Measurements from ENCODE around the gene KIF1A. TPM values are rescaled to one million over a fixed set of nuclear protein-coding genes. Genes with fewer than 3 reads are reported as not detected.

The KIF1A gene
- total and polyA plus RNA-seq, 2 donors = 1.2 to 5.2 TPM

GRCh38 chr2:240836781-240837467 is 16.9 kb upstream of the KIF1A start:
- Histone ChIP-seq H3K27ac (ENCODE audit: low read depth) (no peak overlapping the region), H3K4me3 (ENCODE audit: low read depth, low read length) (no peak overlapping the region), H3K36me3 (ENCODE audit: insufficient read depth) (no peaks in the 10 kb centered on the region), H3K4me1 (ENCODE audit: insufficient read depth) (no peaks in the 10 kb centered on the region)
- DNase-seq (ENCODE audit: extremely low spot score) = no peak
- WGBS = 33% methylated on average over 17 of the region's 17 CpGs

- H3K27ac ChIP-seq (ENCODE audit: low read depth) = no peak overlapping the region
- no peak overlapping the region for H3K4me3 ChIP-seq (ENCODE audit: low read depth, low read length)
- no peaks in the 10 kb centered on the region for H3K4me1 ChIP-seq (ENCODE audit: insufficient read depth)
- WGBS = 76% methylated on average over 9 of the region's 9 CpGs
- no peaks in the 10 kb centered on the region for H3K36me3 ChIP-seq (ENCODE audit: insufficient read depth)
- DNase-seq (ENCODE audit: extremely low spot score) = no peak
Observed at GRCh38 chr2:240835528-240835927, 15.5 kb upstream of the KIF1A start.

DNA sequence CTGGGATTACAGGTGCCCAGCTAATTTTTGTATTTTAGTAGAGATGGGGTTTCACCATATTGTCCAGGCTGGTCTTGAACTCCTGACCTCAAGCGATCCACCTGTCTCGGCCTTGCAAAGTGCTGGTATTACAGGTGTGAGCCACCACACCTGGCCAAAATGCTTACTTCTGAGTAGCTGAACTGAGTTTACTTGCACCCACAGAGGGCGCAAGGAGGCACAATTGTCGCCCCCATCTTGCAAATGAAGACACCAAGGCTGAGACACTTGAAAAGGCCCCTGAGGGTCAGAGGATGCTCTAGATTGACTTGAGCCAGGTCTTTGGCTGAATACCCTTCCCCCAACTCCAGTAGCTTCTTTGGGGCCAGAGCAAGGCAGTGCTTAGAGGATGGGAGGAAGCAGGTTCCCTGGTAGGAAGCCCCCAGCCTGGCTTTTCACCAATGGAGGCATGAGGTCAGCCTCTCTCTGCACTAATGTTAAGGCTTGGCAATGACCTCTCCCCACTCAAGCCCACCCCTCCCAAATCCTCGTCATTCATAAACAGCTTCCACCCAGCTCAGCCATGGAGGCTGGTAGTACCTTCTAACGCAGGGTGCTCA is 14.5 kb upstream of the KIF1A start:
- DNase-seq (ENCODE audit: extremely low spot score) = no peak
- WGBS = 87% methylated on average over 6 of the region's 6 CpGs
- Histone ChIP-seq H3K4me1 (ENCODE audit: insufficient read depth) (no peaks in the 10 kb centered on the region), H3K27ac (ENCODE audit: low read depth) (no peak overlapping the region), H3K4me3 (ENCODE audit: low read depth, low read length) (no peak overlapping the region), H3K36me3 (ENCODE audit: insufficient read depth) (no peaks in the 10 kb centered on the region)

- Histone ChIP-seq H3K4me3 (ENCODE audit: low read depth, low read length) (no peak overlapping the region), H3K4me1 (ENCODE audit: insufficient read depth) (no peaks in the 10 kb centered on the region), H3K36me3 (ENCODE audit: insufficient read depth) (no peaks in the 10 kb centered on the region), H3K27ac (ENCODE audit: low read depth) (no peak overlapping the region)
- no peak for DNase-seq (ENCODE audit: extremely low spot score)
- 76% methylated on average over 8 of the region's 8 CpGs for WGBS
Observed at GRCh38 chr2:240833724-240834285, 13.8 kb upstream of the KIF1A start.

- no peak overlapping the region for H3K4me3 ChIP-seq (ENCODE audit: low read depth, low read length)
- DNase-seq (ENCODE audit: extremely low spot score) = no peak
- H3K36me3 ChIP-seq (ENCODE audit: insufficient read depth) = no peaks in the 10 kb centered on the region
- H3K27ac ChIP-seq (ENCODE audit: low read depth) = no peak overlapping the region
- no peaks in the 10 kb centered on the region for H3K4me1 ChIP-seq (ENCODE audit: insufficient read depth)
- 79% methylated on average over 13 of the region's 13 CpGs for WGBS
Observed at GRCh38 chr2:240832921-240833494, 13.0 kb upstream of the KIF1A start.

- H3K27ac ChIP-seq (ENCODE audit: low read depth) = no peak overlapping the region
- 2% methylated on average over 54 of the region's 54 CpGs for WGBS
- peak; percentile 65 for DNase-seq (ENCODE audit: extremely low spot score)
- H3K4me3 ChIP-seq (ENCODE audit: low read depth, low read length) = no peak overlapping the region
- H3K4me1 ChIP-seq (ENCODE audit: insufficient read depth) = no peaks in the 10 kb centered on the region
- H3K36me3 ChIP-seq (ENCODE audit: insufficient read depth) = no peaks in the 10 kb centered on the region
Observed at GRCh38 chr2:240832205-240832727, 12.2 kb upstream of the KIF1A start.

- no peaks in the 10 kb centered on the region for H3K36me3 ChIP-seq (ENCODE audit: insufficient read depth)
- H3K4me1 ChIP-seq (ENCODE audit: insufficient read depth) = no peaks in the 10 kb centered on the region
- H3K4me3 ChIP-seq (ENCODE audit: low read depth, low read length) = no peak overlapping the region
- no peak for DNase-seq (ENCODE audit: extremely low spot score)
- WGBS = 13% methylated on average over 27 of the region's 27 CpGs
- H3K27ac ChIP-seq (ENCODE audit: low read depth) = no peak overlapping the region
Observed at GRCh38 chr2:240831594-240832204, 11.7 kb upstream of the KIF1A start.

DNA sequence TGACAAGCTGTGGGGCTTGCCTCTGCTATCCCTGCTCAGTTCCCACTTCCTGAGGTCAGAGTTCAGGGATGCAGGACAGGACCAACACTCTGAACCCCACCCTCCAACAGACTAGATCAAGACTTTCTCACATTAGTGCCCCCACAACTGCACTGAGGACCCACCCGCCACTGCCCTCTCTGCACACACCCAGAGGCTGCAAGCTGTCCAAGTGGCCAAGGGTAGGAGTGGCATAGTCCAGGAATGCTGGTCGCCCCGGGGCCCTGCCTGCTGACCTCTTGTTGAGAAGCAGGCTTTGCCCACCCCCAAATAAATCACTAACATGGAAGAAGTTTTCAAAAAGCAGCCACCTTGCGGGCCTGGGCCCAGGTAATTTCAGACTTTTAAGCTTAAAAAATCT is 5.5 kb upstream of the KIF1A start:
- no peaks in the 10 kb centered on the region for H3K4me1 ChIP-seq (ENCODE audit: insufficient read depth)
- H3K36me3 ChIP-seq (ENCODE audit: insufficient read depth) = no peaks in the 10 kb centered on the region
- no peak for DNase-seq (ENCODE audit: extremely low spot score)
- 73% methylated on average over 4 of the region's 4 CpGs for WGBS
- H3K27ac ChIP-seq (ENCODE audit: low read depth) = no peak overlapping the region
- no peak overlapping the region for H3K4me3 ChIP-seq (ENCODE audit: low read depth, low read length)

- no peak for DNase-seq (ENCODE audit: extremely low spot score)
- WGBS = 80% methylated on average over 15 of the region's 15 CpGs
Observed at GRCh38 chr2:240823449-240824336, 3.7 kb upstream of the KIF1A start.

GRCh38 chr2:240822280-240822847 is 2.3 kb upstream of the KIF1A start:
- WGBS = 66% methylated on average over 4 of the region's 4 CpGs
- Histone ChIP-seq H3K4me3 (ENCODE audit: low read depth, low read length) (no peak overlapping the region), H3K36me3 (ENCODE audit: insufficient read depth) (no peaks in the 10 kb centered on the region), H3K4me1 (ENCODE audit: insufficient read depth) (peaks cover 5% of the 10 kb centered on the region), H3K27ac (ENCODE audit: low read depth) (no peak overlapping the region)
- no peak for DNase-seq (ENCODE audit: extremely low spot score)

More at GRCh38 chr2:240823449-240824336, 3.7 kb upstream of the KIF1A start:
- H3K27ac ChIP-seq (ENCODE audit: low read depth) = no peak overlapping the region
- no peak overlapping the region for H3K4me3 ChIP-seq (ENCODE audit: low read depth, low read length)
- no peaks in the 10 kb centered on the region for H3K36me3 ChIP-seq (ENCODE audit: insufficient read depth)
- H3K4me1 ChIP-seq (ENCODE audit: insufficient read depth) = peaks cover 5% of the 10 kb centered on the region

DNA sequence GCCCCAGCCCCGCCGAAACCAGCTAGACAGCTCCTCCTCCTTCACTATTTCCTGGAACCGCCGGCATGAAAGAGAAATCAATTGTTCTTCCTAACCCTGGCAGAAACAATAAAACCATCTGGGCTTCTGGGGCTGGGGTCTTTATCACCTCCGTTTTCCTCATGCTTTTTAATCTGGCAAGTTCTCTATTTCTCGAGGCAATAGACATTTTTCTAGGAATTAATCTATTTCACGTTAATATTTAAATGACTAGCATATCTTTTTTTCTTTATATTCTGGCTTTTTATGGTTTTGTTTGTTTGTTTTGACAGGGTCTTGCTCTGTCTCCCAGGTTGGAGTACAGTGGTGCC is 1.4 kb upstream of the KIF1A start:
- Histone ChIP-seq H3K4me1 (ENCODE audit: insufficient read depth) (peaks cover 5% of the 10 kb centered on the region), H3K36me3 (ENCODE audit: insufficient read depth) (no peaks in the 10 kb centered on the region), H3K27ac (ENCODE audit: low read depth) (no peak overlapping the region), H3K4me3 (ENCODE audit: low read depth, low read length) (no peak overlapping the region)
- WGBS = 20% methylated on average over 7 of the region's 7 CpGs
- no peak for DNase-seq (ENCODE audit: extremely low spot score)

DNA sequence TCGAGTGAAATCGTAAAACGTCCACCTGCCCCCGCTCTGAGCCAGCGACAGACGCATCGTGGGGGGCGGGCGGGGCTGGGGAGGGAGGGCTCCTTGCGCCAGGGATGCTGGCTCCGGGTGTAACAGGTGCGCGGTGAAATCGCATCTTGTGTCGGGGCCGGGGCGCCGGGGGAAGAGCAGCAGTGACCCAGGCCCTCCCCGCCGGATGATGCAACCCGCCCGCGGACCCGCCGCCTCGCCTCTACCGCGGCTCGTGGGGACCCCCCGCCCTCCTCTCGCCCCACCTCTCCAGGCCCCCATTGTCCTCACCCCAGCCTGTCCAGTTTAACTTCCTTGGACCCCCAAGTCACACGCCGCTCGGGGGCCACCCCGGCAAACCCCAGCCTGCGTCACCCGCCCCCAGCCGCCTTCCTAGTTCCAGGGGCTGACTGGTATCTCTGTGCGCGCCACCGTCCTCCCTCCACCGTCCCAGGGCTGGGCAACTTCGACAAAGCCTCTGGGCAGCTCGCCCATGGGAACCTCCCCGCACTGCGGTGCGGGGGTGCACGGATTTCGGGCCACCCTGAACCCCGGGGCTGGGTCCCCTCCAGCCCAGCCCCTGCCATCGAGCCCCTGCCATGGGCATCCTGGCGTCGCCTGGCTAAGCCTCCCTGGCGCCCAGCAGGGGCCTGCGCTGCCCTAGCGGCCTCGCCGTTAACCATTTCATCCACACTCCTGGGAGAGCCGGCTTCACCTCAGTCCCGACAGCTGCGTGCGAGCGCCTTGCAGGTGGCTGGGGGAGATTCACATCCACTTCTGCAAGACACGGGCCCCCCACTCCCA is 799 bp upstream of the KIF1A start:
- no peak overlapping the region for H3K27ac ChIP-seq (ENCODE audit: low read depth)
- H3K36me3 ChIP-seq (ENCODE audit: insufficient read depth) = no peaks in the 10 kb centered on the region
- WGBS = 1% methylated on average over 64 of the region's 64 CpGs
- H3K4me3 ChIP-seq (ENCODE audit: low read depth, low read length) = peak overlapping the region; percentile 36
- DNase-seq (ENCODE audit: extremely low spot score) = no peak
- peaks cover 5% of the 10 kb centered on the region for H3K4me1 ChIP-seq (ENCODE audit: insufficient read depth)

All from urinary bladder (tissue), 4 donors.